MCF 10A (cell line): Measurements from ENCODE around the gene BRINP3. TPM values are rescaled to one million over a fixed set of nuclear protein-coding genes. Genes with fewer than 3 reads are reported as not detected.

Experiments used
- BruUV-seq: library from RNA; stranded (reverse); fragments of 400-500 nt; replicated peaks from 2 replicates; lab custom pipeline; 2021; lab: Mats Ljungman, UMichigan
- CTCF ChIA-PET: fragments of 300-600 bp; sonication (Branson Sonifier 250); formaldehyde crosslinking; extraction: SDS; loops from one replicate; lab custom pipeline; 2021; ENCODE audit warnings: antibody characterized with exemption, inconsistent platforms; lab: Yijun Ruan, JAX
- POLR2A ChIA-PET: fragments of 300-600, 350-650 bp; sonication (Branson Sonifier 250); formaldehyde crosslinking; extraction: SDS; loops from one replicate; lab custom pipeline; 2020; ENCODE audit warnings: antibody characterized with exemption, inconsistent platforms; lab: Yijun Ruan, JAX
- DNase-seq: peaks from one replicate; pipeline ENCODE4 v3.0.0-alpha.2; 2018; ENCODE audit not compliant: unreplicated experiment
- H3K27ac Mint-ChIP-seq: one replicate; pipeline ENCODE4 v1.8.0; 2022; ENCODE audit warnings: mild to moderate bottlenecking, low read depth, mixed read lengths; ENCODE audit not compliant: unreplicated experiment
- H3K27me3 Mint-ChIP-seq: one replicate; pipeline ENCODE4 v1.8.0; 2022; ENCODE audit warnings: mixed read lengths; ENCODE audit not compliant: insufficient read depth, unreplicated experiment
- H3K36me3 Mint-ChIP-seq: one replicate; pipeline ENCODE4 v1.8.0; 2022; ENCODE audit warnings: mild to moderate bottlenecking, moderate library complexity, mixed read lengths; ENCODE audit not compliant: insufficient read depth, unreplicated experiment
- H3K4me1 Mint-ChIP-seq: one replicate; pipeline ENCODE4 v1.8.0; 2022; ENCODE audit warnings: mixed read lengths; ENCODE audit not compliant: insufficient read depth, unreplicated experiment
- H3K4me3 Mint-ChIP-seq: one replicate; pipeline ENCODE4 v1.8.0; 2022; ENCODE audit warnings: mild to moderate bottlenecking, moderate library complexity, mixed read lengths; ENCODE audit not compliant: unreplicated experiment
- H3K9me3 Mint-ChIP-seq: one replicate; pipeline ENCODE4 v1.8.0; 2022; ENCODE audit warnings: mixed read lengths; ENCODE audit not compliant: unreplicated experiment
- CTCF ChIP-seq: fragments of 200-600 bp; IDR thresholded peaks from one replicate; pipeline ENCODE4 v1.8.0; 2022; ENCODE audit warnings: antibody characterized with exemption, mild to moderate bottlenecking; ENCODE audit not compliant: unreplicated experiment
- intact Hi-C: fragments of 100-400 bp; cut with micrococcal nuclease; formaldehyde crosslinking; loops from 2 replicates; pipeline ENCODE4 v1.14.1; 2022
- total RNA-seq: library from RNA; stranded (reverse); gene quantifications from 2 replicates; pipeline ENCODE4 v1.2.3, GENCODE V29; 2022

Gene BRINP3
- total RNA-seq, 1 experiment from 2014 or later: 0.26 TPM

- no peaks in the 10 kb centered on the region for H3K36me3 Mint-ChIP-seq
- H3K27ac Mint-ChIP-seq: no peak overlapping the region
- no peaks in the 10 kb centered on the region for H3K4me1 Mint-ChIP-seq
- H3K9me3 Mint-ChIP-seq: no peaks in the 10 kb centered on the region
- BruUV-seq: no TSS peak
- POLR2A ChIA-PET: no interaction called here
- H3K4me3 Mint-ChIP-seq: no peak overlapping the region
- intact Hi-C loops: no loop called here
- no peak for DNase-seq
- H3K27me3 Mint-ChIP-seq: no peaks in the 10 kb centered on the region
- CTCF ChIA-PET: interaction anchor here (0.5 to 0.6 kb wide), 2 partner anchors 9 to 1278 kb away, joined by 3 read pairs; no protein-coding TSS in a partner anchor
- no peak for TF ChIP-seq CTCF
Observed at GRCh38 chr1:190274721-190275120, 202.9 kb downstream of the BRINP3 start.

GRCh38 chr1:190273161-190273560 is 204.5 kb downstream of the BRINP3 start:
- no peaks in the 10 kb centered on the region for H3K27me3 Mint-ChIP-seq
- H3K9me3 Mint-ChIP-seq: no peaks in the 10 kb centered on the region
- H3K27ac Mint-ChIP-seq: no peak overlapping the region
- H3K4me3 Mint-ChIP-seq: no peak overlapping the region
- no peak for TF ChIP-seq CTCF
- BruUV-seq: no TSS peak
- ChIA-PET CTCF (no interaction called here), POLR2A (no interaction called here)
- H3K36me3 Mint-ChIP-seq: no peaks in the 10 kb centered on the region
- intact Hi-C loops: no loop called here
- no peak for DNase-seq
- no peaks in the 10 kb centered on the region for H3K4me1 Mint-ChIP-seq

GRCh38 chr1:190262538-190262937 is 215.1 kb downstream of the BRINP3 start:
- H3K27ac Mint-ChIP-seq: no peak overlapping the region
- H3K36me3 Mint-ChIP-seq: no peaks in the 10 kb centered on the region
- no peak for DNase-seq
- no peak for TF ChIP-seq CTCF
- ChIA-PET CTCF (no interaction called here), POLR2A (no interaction called here)
- no peaks in the 10 kb centered on the region for H3K27me3 Mint-ChIP-seq
- no peaks in the 10 kb centered on the region for H3K4me1 Mint-ChIP-seq
- H3K4me3 Mint-ChIP-seq: no peak overlapping the region
- no peaks in the 10 kb centered on the region for H3K9me3 Mint-ChIP-seq
- no TSS peak for BruUV-seq
- intact Hi-C loops: no loop called here

GRCh38 chr1:190259424-190259823 is 218.2 kb downstream of the BRINP3 start:
- no peaks in the 10 kb centered on the region for H3K4me1 Mint-ChIP-seq
- CTCF ChIA-PET: interaction anchor here (0.6 to 0.7 kb wide), 2 partner anchors 97 to 331 kb away, joined by 3 read pairs; no protein-coding TSS in a partner anchor
- intact Hi-C loops: no loop called here
- POLR2A ChIA-PET: no interaction called here
- no peak overlapping the region for H3K4me3 Mint-ChIP-seq
- H3K36me3 Mint-ChIP-seq: no peaks in the 10 kb centered on the region
- DNase-seq: no peak
- peaks cover 15% of the 10 kb centered on the region for H3K9me3 Mint-ChIP-seq
- no TSS peak for BruUV-seq
- H3K27me3 Mint-ChIP-seq: no peaks in the 10 kb centered on the region
- TF ChIP-seq CTCF: no peak
- H3K27ac Mint-ChIP-seq: no peak overlapping the region
